H1 (cell line): Measurements from ENCODE around the gene PID1. TPM values are rescaled to one million over a fixed set of nuclear protein-coding genes. Genes with fewer than 3 reads are reported as not detected.

Experiments used
- ATF3 ChIP-seq: IDR thresholded peaks from 2 replicates; pipeline ENCODE4 v1.6.1; 2011; ENCODE audit warnings: low read depth, mild to moderate bottlenecking, low read length; ENCODE audit not compliant: insufficient read depth
- BRCA1 ChIP-seq: IDR thresholded peaks from 2 replicates; pipeline ENCODE4 v1.6.1; 2012; ENCODE audit warnings: low read depth, low read length, improper control_type of control experiment
- EGR1 ChIP-seq: IDR thresholded peaks from 2 replicates; pipeline ENCODE4 v1.6.1; 2011; ENCODE audit warnings: low read depth, low read length, borderline replicate concordance
- SP1 ChIP-seq: IDR thresholded peaks from 2 replicates; pipeline ENCODE4 v1.6.1; 2011; ENCODE audit warnings: low read depth, low read length
- SUZ12 ChIP-seq: fragments of 200-600 bp; sonication (generic); IDR thresholded peaks from 2 replicates; pipeline ENCODE4 v1.6.1; 2012; ENCODE audit warnings: mild to moderate bottlenecking, inconsistent platforms, low read length, moderate library complexity, mixed read lengths
- polyA plus RNA-seq, 7 experiments: library from polyadenylated mRNA; depleted of rRNA in 3 of 7; stranded (reverse) in 5 of 7; unstranded in 2 of 7; fragments of >200 nt in 5 of 7; fragments of 200-250 nt in 2 of 7; gene quantifications; 1 replicate in 5 of 7; 2 replicates in 1 of 7; 4 replicates in 1 of 7; pipeline versions ENCODE4 v1.2.1 to v1.2.3, GENCODE V29; 2011 to 2013; ENCODE audit warnings: missing spikeins in 2 of 7, mixed read lengths in 2 of 7
- total RNA-seq: library from RNA; stranded (reverse); fragmentation: NEBNext Ultra II Directional; extraction: Animal tissue kit (Norgen Biotek cat#: 25700); gene quantifications from 2 replicates; pipeline ENCODE4 v1.2.1, GENCODE V29; 2021

Gene PID1
- total and polyA plus RNA-seq, 2 of the 8 experiments (the other 6 are each of a cell fraction or from before 2014, with no cell fraction given) = 1.5 to 3.3 TPM

- no peak for TF ChIP-seq SUZ12
- TF ChIP-seq ATF3 = no peak
- no peak for TF ChIP-seq SP1
- TF ChIP-seq EGR1 = no peak
- no peak for TF ChIP-seq BRCA1
Measured at GRCh38 chr2:229205704-229206103, 65.4 kb downstream of the PID1 start (continued).
